Ovary (tissue), 9 donors: ENCODE data around the gene GABRB1. TPM values are rescaled to one million over a fixed set of nuclear protein-coding genes. Genes with fewer than 3 reads are reported as not detected.

Experiments used
- DNase-seq, 5 donors: peaks; one replicate each; pipeline ENCODE4 v3.0.0-alpha.2; 2019 to 2020
- H3K27ac ChIP-seq, 2 donors: fragments of 200-600 bp; one replicate each; pipeline versions ENCODE4 v1.5.1 to v1.8.0; 2019 to 2022
- H3K27me3 ChIP-seq: fragments of 200-600 bp; one replicate; pipeline ENCODE4 v1.8.0; 2022
- H3K36me3 ChIP-seq: fragments of 200-600 bp; sonication (generic); one replicate; pipeline ENCODE4 v1.5.1; 2019
- H3K4me1 ChIP-seq: one replicate; pipeline ENCODE4 v1.8.1; 2013; ENCODE audit warnings: mild to moderate bottlenecking, moderate library complexity; ENCODE audit not compliant: insufficient read depth
- H3K4me3 ChIP-seq: fragments of 200-600 bp; sonication (generic); one replicate; pipeline ENCODE4 v1.5.1; 2017
- H3K9me3 ChIP-seq, 2 donors: fragments of 200-600 bp in 1 of 2; sonication (generic) in 1 of 2; one replicate each; pipeline versions ENCODE4 v1.5.1 to v1.8.1; 2013 to 2019; ENCODE audit warnings: mild to moderate bottlenecking in 1 of 2, moderate library complexity in 1 of 2
- CTCF ChIP-seq, 3 donors: fragments of 450-650 bp in 2 of 3; fragments of 200-600 bp in 1 of 3; IDR thresholded peaks; one replicate each; pipeline versions ENCODE4 v1.5.1 to v1.8.0; 2016 to 2022; ENCODE audit warnings: antibody characterized with exemption in 3 of 3, mild to moderate bottlenecking in 1 of 3
- EP300 ChIP-seq: sonication (generic); formaldehyde crosslinking; IDR thresholded peaks from one replicate; pipeline ENCODE4 v1.6.1; 2017; ENCODE audit warnings: antibody characterized with exemption
- POLR2A ChIP-seq: fragments of 450-650 bp; IDR thresholded peaks from one replicate; pipeline ENCODE4 v1.6.1; 2017; ENCODE audit warnings: antibody characterized with exemption, mild to moderate bottlenecking, moderate library complexity
- WGBS, 3 donors: extraction: QIAGEN DNeasy Blood & Tissue Kit in 1 of 3; methylation state at CpG; one replicate each; pipeline versions ENCODE4 v1.1.5 to v1.1.7; 2013 to 2017; 5-methylcytosine and 5-hydroxymethylcytosine counted together
- intact Hi-C, 4 donors: fragments of 100-400 bp; cut with DNase I; formaldehyde crosslinking; loops; one replicate each; pipeline versions ENCODE4 v1.11.0 to v1.15.1; 2022 to 2023
- polyA plus RNA-seq, 2 donors: library from polyadenylated mRNA; stranded (reverse); fragments of 200-250 nt in 1 of 2; fragments of 350-450 nt in 1 of 2; fragmentation: Illumina TruSeq in 1 of 2; extraction: RNeasy Lipid Tissue Mini Kit (QIAGEN cat#74804) in 1 of 2; gene quantifications; one replicate each; pipeline ENCODE4 v1.2.3, GENCODE V29; 2013 to 2014
- total RNA-seq, 7 donors: library from RNA; depleted of rRNA in 2 of 7; stranded (reverse); fragments of >200 nt in 2 of 7; fragmentation: NEBNext Ultra II Directional in 3 of 7; extraction: Animal tissue kit (Norgen Biotek cat#: 25700) in 3 of 7; gene quantifications; one replicate each; pipeline versions ENCODE4 v1.1.0 to v1.2.4, GENCODE V29; 2016 to 2023
- donor health status: DM: no; HTN: no; CAD: no; lungs with moderate emphysema.
- donor health status: DM: no; HTN: no; CAD: no.
- donor health status: Bipolar disorder and iron deficiency.
- donor health status: DM: yes; HTN: yes; CAD: no.
- donor health status: DM: no; HTN: no; CAD: no.
- donor health status: DM: yes; HTN: yes; CAD: no.

The GABRB1 gene
- total and polyA plus RNA-seq, 9 donors: 0.23 to 0.43 TPM; not detected in 7

GRCh38 chr4:47054130-47054529 is 22.8 kb downstream of the GABRB1 start:
- Histone ChIP-seq H3K9me3 (no peaks in the 10 kb centered on the region), H3K27ac (no peak overlapping the region), H3K4me3 (no peak overlapping the region), H3K36me3 (no peaks in the 10 kb centered on the region), H3K4me1 (no peaks in the 10 kb centered on the region), H3K27me3 (no peaks in the 10 kb centered on the region)
- DNase-seq: no peak
- intact Hi-C loops: no loop called here
- WGBS, 3 donors: 72 to 77% (median 75%) methylated on average over 3 of the region's 3 CpGs
- TF ChIP-seq EP300 (no peak), CTCF (IDR thresholded peaks at IDR 0.05) (no peak), POLR2A (no peak)

GRCh38 chr4:47057991-47058390 is 26.6 kb downstream of the GABRB1 start:
- intact Hi-C loops: no loop called here
- TF ChIP-seq CTCF (IDR thresholded peaks at IDR 0.05) (no peak), POLR2A (no peak), EP300 (no peak)
- H3K4me1 ChIP-seq: no peaks in the 10 kb centered on the region
- 35 to 50% (median 41%) methylated on average over 2 of the region's 2 CpGs for WGBS, 3 donors
- H3K36me3 ChIP-seq: no peaks in the 10 kb centered on the region
- no peak overlapping the region for H3K4me3 ChIP-seq
- no peaks in the 10 kb centered on the region for H3K9me3 ChIP-seq
- no peak for DNase-seq
- H3K27ac ChIP-seq: no peak overlapping the region
- no peaks in the 10 kb centered on the region for H3K27me3 ChIP-seq

GRCh38 chr4:47060561-47060960 is 29.2 kb downstream of the GABRB1 start:
- H3K36me3 ChIP-seq: no peaks in the 10 kb centered on the region
- DNase-seq: no peak
- TF ChIP-seq CTCF (IDR thresholded peaks at IDR 0.05) (no peak), EP300 (no peak), POLR2A (no peak)
- intact Hi-C loops: no loop called here
- H3K9me3 ChIP-seq: no peaks in the 10 kb centered on the region
- no peaks in the 10 kb centered on the region for H3K4me1 ChIP-seq
- WGBS, 3 donors: 62 to 70% (median 65%) methylated on average over 4 of the region's 4 CpGs
- no peaks in the 10 kb centered on the region for H3K27me3 ChIP-seq
- H3K27ac ChIP-seq: no peak overlapping the region
- H3K4me3 ChIP-seq: no peak overlapping the region

- intact Hi-C loops: no loop called here
- Histone ChIP-seq H3K4me1 (no peaks in the 10 kb centered on the region), H3K27ac (no peak overlapping the region), H3K4me3 (no peak overlapping the region), H3K27me3 (no peaks in the 10 kb centered on the region), H3K9me3 (no peaks in the 10 kb centered on the region), H3K36me3 (no peaks in the 10 kb centered on the region)
- 46 to 67% (median 46%) methylated on average over 3 of the region's 3 CpGs for WGBS, 3 donors
- TF ChIP-seq CTCF (IDR thresholded peaks at IDR 0.05) (no peak), POLR2A (no peak), EP300 (no peak)
- DNase-seq: no peak
These were observed 30.1 kb downstream of the GABRB1 start for GRCh38 chr4:47061435-47061834.
